ENCODE data around the gene C2CD5. TPM values are rescaled to one million over a fixed set of nuclear protein-coding genes. Genes with fewer than 3 reads are reported as not detected.
A peak's percentile ranks its signal among the peaks of the same experiment; 100 is the strongest.

Gene C2CD5
- total and polyA plus RNA-seq, 2 of the 4 experiments (the other 2 are of a cell fraction), result 14.5 to 15.8 TPM

DNA sequence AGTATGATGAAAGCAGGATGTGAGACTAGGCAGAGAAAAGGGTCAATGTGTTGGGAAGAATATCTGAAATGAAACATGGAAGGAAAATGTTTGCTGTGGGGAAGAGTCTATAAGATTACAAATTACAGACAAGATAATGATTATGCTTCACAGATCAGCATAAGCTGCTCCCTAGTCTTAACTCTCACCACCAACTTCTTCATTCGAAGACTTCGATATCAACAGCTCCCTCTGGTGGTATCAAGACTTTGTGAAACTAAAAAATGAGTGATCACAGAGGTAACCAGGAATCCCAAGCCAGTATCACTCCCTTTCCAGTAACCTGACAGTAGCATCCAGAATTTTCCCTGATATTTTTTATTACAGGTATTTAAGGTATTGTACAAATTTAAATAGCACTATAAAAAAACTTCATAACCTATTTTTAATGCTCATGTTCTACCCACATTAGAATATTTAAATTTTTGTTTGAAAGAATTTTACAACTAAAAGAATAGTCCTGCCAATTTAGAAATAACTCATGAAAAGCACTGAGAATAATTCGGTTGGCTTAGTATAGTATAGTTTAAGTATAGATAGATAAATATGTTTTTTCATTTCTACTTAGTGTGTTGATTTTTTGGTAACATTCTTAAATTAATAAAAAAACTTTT is 84.4 kb downstream of the C2CD5 start:
- Histone ChIP-seq H3K23ac (ENCODE audit: low read depth, low read length) (no peak overlapping the region), H3K79me1 (ENCODE audit: low read depth in 1 of 2, low read length in 2 of 2) (no peaks in the 10 kb centered on the region; a peak in 1 of 4 replicates), H2BK120ac (ENCODE audit: low read depth, low read length) (no peak overlapping the region), H3K4me2 (ENCODE audit: low read depth, low read length) (no peak overlapping the region), H3K14ac (replicated peaks; ENCODE audit: low read depth, low read length) (no peak overlapping the region), H4K91ac (ENCODE audit: insufficient read depth, low read depth, low read length) (no peak overlapping the region), H3K36me3 (ENCODE audit: control insufficient read depth, insufficient read depth, low read length) (no peaks in the 10 kb centered on the region), H2BK15ac (ENCODE audit: low read depth, low read length) (no peak overlapping the region), H3K27ac (ENCODE audit: insufficient read depth, low read length) (no peak overlapping the region), H4K20me1 (ENCODE audit: insufficient read depth, low read length) (no peaks in the 10 kb centered on the region), H3K4ac (ENCODE audit: low read depth, low read length) (no peak overlapping the region), H4K8ac (ENCODE audit: low read depth in 2 of 2, low read length in 2 of 2) (no peak overlapping the region), H3K18ac (ENCODE audit: low read depth, low read length) (no peak overlapping the region), H2AFZ (replicated peaks; ENCODE audit: low read length, poor library complexity) (no peak overlapping the region), H2BK5ac (ENCODE audit: low read depth, low read length, poor library complexity, severe bottlenecking) (no peak overlapping the region), H3K27me3 (ENCODE audit: control insufficient read depth, insufficient read depth, low read length) (no peaks in the 10 kb centered on the region), H2AK5ac (ENCODE audit: low read depth, low read length) (no peak overlapping the region), H3K9ac (ENCODE audit: low read depth, low read length) (no peak overlapping the region), H4K5ac (ENCODE audit: low read depth, low read length) (no peak overlapping the region), H3K9me1 (ENCODE audit: insufficient read depth, low read length) (no peaks in the 10 kb centered on the region), H3K56ac (ENCODE audit: extremely low read depth, insufficient read depth, low read length) (no peak overlapping the region), H2AK9ac (replicated peaks; ENCODE audit: low read depth, low read length, poor library complexity) (no peak overlapping the region), H3K4me3 (ENCODE audit: insufficient read depth, low read depth, low read length) (no peak overlapping the region), H3K9me3 (ENCODE audit: control insufficient read depth, insufficient read depth, low read length) (no peaks in the 10 kb centered on the region), H3K4me1 (ENCODE audit: control insufficient read depth, insufficient read depth, low read length) (no peaks in the 10 kb centered on the region), H2BK20ac (ENCODE audit: low read depth, low read length) (no peak overlapping the region)
- ATAC-seq (ENCODE audit: low read depth) (peak; percentile 79), DNase-seq (peak; percentile 54)
- WGBS, 2 experiments (ENCODE audit: extremely low coverage in 2 of 2, insufficient read length in 1 of 2), result no CpG with 5 or more reads among the region's 3 CpGs
- ChIA-PET CTCF (interaction anchor here (1.0 to 2.6 kb wide), 8 partner anchors 9 to 401 kb away, joined by 3 to 10 read pairs (median 6); partner anchors contain the start of gene C2CD5), POLR2A (ENCODE audit: unreplicated experiment) (no interaction called here)
- BruUV-seq (replicated peaks), result no TSS peak
- TF ChIP-seq RAD21 (IDR thresholded peaks at IDR 0.05; ENCODE audit: low read length), result peak; percentile 38
- no peak for TF ChIP-seq CEBPB (IDR thresholded peaks at IDR 0.05; ENCODE audit: low read depth, low read length)
- peak; percentile 45 for TF ChIP-seq SMC3 (IDR thresholded peaks at IDR 0.05; ENCODE audit: low read depth, low read length)
- TF ChIP-seq RFX5 (IDR thresholded peaks at IDR 0.05; ENCODE audit: low read depth, low read length), result no peak
- TF ChIP-seq, protein P1, sequence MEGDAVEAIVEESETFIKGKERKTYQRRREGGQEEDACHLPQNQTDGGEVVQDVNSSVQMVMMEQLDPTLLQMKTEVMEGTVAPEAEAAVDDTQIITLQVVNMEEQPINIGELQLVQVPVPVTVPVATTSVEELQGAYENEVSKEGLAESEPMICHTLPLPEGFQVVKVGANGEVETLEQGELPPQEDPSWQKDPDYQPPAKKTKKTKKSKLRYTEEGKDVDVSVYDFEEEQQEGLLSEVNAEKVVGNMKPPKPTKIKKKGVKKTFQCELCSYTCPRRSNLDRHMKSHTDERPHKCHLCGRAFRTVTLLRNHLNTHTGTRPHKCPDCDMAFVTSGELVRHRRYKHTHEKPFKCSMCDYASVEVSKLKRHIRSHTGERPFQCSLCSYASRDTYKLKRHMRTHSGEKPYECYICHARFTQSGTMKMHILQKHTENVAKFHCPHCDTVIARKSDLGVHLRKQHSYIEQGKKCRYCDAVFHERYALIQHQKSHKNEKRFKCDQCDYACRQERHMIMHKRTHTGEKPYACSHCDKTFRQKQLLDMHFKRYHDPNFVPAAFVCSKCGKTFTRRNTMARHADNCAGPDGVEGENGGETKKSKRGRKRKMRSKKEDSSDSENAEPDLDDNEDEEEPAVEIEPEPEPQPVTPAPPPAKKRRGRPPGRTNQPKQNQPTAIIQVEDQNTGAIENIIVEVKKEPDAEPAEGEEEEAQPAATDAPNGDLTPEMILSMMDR (conservative IDR thresholded peaks at IDR 0.05; ENCODE audit: low read depth, low read length), result peak; percentile 60
- no peak for TF ChIP-seq CHD1 (IDR thresholded peaks at IDR 0.05; ENCODE audit: low read depth, low read length)
- TF ChIP-seq, protein P2, sequence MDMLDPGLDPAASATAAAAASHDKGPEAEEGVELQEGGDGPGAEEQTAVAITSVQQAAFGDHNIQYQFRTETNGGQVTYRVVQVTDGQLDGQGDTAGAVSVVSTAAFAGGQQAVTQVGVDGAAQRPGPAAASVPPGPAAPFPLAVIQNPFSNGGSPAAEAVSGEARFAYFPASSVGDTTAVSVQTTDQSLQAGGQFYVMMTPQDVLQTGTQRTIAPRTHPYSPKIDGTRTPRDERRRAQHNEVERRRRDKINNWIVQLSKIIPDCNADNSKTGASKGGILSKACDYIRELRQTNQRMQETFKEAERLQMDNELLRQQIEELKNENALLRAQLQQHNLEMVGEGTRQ (IDR thresholded peaks at IDR 0.05; ENCODE audit: low read depth, low read length), result no peak
- in situ Hi-C loops (cut with MboI; ENCODE audit: low sequenced_read_pairs), result loop anchor here (10.0 kb wide), 1 partner anchor 175 kb away; no protein-coding TSS in a partner anchor
- dilution Hi-C loops (cut with HindIII; ENCODE audit: low sequenced_read_pairs, unreplicated experiment), result no loop called here
- intact Hi-C loops (cut with micrococcal nuclease), result loop anchor here (5.0 kb wide), 1 partner anchor 167 kb away; the partner anchor contains the start of gene ETNK1

Data from IMR-90 (cell line).